ENCODE measurements around the gene C16orf89. TPM values are rescaled to one million over a fixed set of nuclear protein-coding genes. Genes with fewer than 3 reads are reported as not detected.

Gene C16orf89
- total RNA-seq, 4 donors from 2014 or later: not detected

- TF ChIP-seq CTCF (IDR thresholded peaks at IDR 0.05 in 4 of 5, conservative IDR thresholded peaks at IDR 0.05 in 1 of 5) (no peak), POLR2A (IDR thresholded peaks at IDR 0.05) (no peak)
- Histone ChIP-seq H3K4me1 (no peaks in the 10 kb centered on the region), H3K36me3 (no peaks in the 10 kb centered on the region), H3K9me3 (no peaks in the 10 kb centered on the region), H3K4me3 (no peak overlapping the region), H3K27ac (no peak overlapping the region), H3K27me3 (no peaks in the 10 kb centered on the region)
- intact Hi-C loops (cut with DNase I; ENCODE audit: low total_unique reads): no loop called here
- in situ Hi-C loops (cut with MboI; ENCODE audit: low sequenced_read_pairs in 4 of 4): no loop called here
- DNase-seq (no peak), ATAC-seq (no peak)
These were observed 70.9 kb downstream of the C16orf89 start for GRCh38 chr16:4994719-4995434.

Other genes starting within 250 kb of the C16orf89 start
- 10 to 100 TPM; 39.4 to 56.7 (median 53.0) TPM for gene GLYR1, start 218.7 kb downstream of the C16orf89 start, total RNA-seq
- 10 to 100 TPM; 25.3 to 33.4 (median 28.2) TPM for gene UBN1, start 218.5 kb downstream of the C16orf89 start, total RNA-seq
- 10 to 100 TPM; 12.8 to 23.1 (median 18.3) TPM for gene PPL, start 128.8 kb downstream of the C16orf89 start, total RNA-seq
- gene SEC14L5, start 107.6 kb downstream of the C16orf89 start, total RNA-seq: 1 to 10 TPM in 3 of 4 donors, under 1 TPM in 1; 0.85 to 5.8 (median 1.5) TPM
- 10 to 100 TPM; 15.1 to 27.5 (median 27.4) TPM for gene NAGPA, start 32.0 kb downstream of the C16orf89 start, total RNA-seq
- 10 to 100 TPM in 2 of 4 donors, 1 to 10 TPM in 2; 4.8 to 17.1 (median 9.7) TPM for gene ALG1, start 5.9 kb upstream of the C16orf89 start, total RNA-seq
- 10 to 100 TPM in 3 of 4 donors, 1 to 10 TPM in 1; 10.0 to 17.1 (median 12.4) TPM for gene EEF2KMT, start 31.8 kb upstream of the C16orf89 start, total RNA-seq

All from gastrocnemius medialis (tissue), 4 donors.